ENCODE results near the gene ACER1. TPM values are rescaled to one million over a fixed set of nuclear protein-coding genes. Genes with fewer than 3 reads are reported as not detected.

The ACER1 gene
- total and polyA plus RNA-seq, 10 of the 15 experiments (the other 5 are each of a cell fraction or from before 2014, with no cell fraction given): not detected

DNA sequence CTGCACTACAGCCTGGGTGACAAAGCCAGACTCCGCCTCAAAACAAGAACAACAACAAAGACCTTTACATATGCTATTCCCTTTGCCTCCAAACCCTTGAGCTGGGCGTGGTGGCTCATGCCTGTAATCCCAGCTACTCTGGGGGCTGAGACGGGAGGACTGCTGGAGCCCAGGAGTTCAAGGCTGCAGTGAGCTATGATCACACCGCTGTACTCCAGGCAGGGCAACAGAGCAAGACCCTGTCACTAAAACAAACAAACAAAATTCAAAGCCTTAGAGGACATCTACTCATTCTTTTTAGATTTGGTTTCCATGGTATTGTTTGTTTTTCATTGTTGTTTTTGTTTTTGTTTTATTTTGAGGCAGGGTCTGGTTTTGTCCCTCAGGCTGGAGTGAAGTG lies 7.8 kb downstream of the ACER1 start (continued):
- TF ChIP-seq, protein P1, sequence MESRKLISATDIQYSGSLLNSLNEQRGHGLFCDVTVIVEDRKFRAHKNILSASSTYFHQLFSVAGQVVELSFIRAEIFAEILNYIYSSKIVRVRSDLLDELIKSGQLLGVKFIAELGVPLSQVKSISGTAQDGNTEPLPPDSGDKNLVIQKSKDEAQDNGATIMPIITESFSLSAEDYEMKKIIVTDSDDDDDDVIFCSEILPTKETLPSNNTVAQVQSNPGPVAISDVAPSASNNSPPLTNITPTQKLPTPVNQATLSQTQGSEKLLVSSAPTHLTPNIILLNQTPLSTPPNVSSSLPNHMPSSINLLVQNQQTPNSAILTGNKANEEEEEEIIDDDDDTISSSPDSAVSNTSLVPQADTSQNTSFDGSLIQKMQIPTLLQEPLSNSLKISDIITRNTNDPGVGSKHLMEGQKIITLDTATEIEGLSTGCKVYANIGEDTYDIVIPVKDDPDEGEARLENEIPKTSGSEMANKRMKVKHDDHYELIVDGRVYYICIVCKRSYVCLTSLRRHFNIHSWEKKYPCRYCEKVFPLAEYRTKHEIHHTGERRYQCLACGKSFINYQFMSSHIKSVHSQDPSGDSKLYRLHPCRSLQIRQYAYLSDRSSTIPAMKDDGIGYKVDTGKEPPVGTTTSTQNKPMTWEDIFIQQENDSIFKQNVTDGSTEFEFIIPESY (IDR thresholded peaks at IDR 0.05): no peak
- TF ChIP-seq KDM1A (IDR thresholded peaks at IDR 0.05; ENCODE audit: borderline replicate concordance) (no peak), CHD1 (IDR thresholded peaks at IDR 0.05; ENCODE audit: low read depth, low read length) (no peak), JUND (IDR thresholded peaks at IDR 0.05; ENCODE audit: low read depth, low read length) (no peak), SMAD1 (IDR thresholded peaks at IDR 0.05; ENCODE audit: low read depth, partially characterized antibody) (no peak), EP300 (IDR thresholded peaks at IDR 0.05; ENCODE audit: borderline replicate concordance in 1 of 2, control insufficient read depth in 1 of 2, low read depth in 2 of 2, low read length in 2 of 2) (no peak), USF1 (IDR thresholded peaks at IDR 0.05; ENCODE audit: borderline replicate concordance, extremely low read length, insufficient read depth, low read depth, low read length) (no peak)

DNA sequence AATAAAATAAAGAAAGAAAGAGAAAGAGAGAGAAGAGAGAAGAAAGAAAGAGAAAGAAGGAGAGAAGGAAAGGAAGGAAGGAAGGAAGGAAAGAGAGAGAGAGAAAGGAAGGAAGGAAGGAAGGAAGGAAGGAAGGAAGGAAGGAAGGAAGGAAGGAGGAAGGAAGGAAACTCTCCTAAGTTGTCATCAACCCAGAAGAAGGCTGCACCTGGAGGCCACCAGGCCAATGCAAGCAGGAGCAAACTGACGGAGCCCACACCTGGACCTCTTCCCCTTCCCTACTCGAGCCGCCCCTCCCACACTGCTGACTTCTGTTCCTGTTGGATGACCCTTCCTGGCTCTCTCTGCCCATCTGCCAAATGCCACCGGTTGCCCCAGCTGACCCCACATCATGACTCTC lies 8.7 kb downstream of the ACER1 start:
- FAIRE-seq: no peak
- TF ChIP-seq PAX5 (IDR thresholded peaks at IDR 0.05; ENCODE audit: borderline replicate concordance, low read depth, low read length) (no peak), ETV6 (conservative IDR thresholded peaks at IDR 0.05 in 1 of 2, IDR thresholded peaks at IDR 0.05 in 1 of 2; ENCODE audit: borderline replicate concordance in 1 of 2, low read depth in 1 of 2) (peak in 1 of 2 experiments; percentile 51; a peak in 1 of 4 replicates)
- in situ Hi-C loops (cut with MboI): no loop called here

More for the DNA sequence above, 8.7 kb downstream of the ACER1 start:
- no peak overlapping the region for H3K9ac ChIP-seq (ENCODE audit: control insufficient read depth, insufficient read depth, low read length)
- ChIA-PET RAD21 (ENCODE audit: unreplicated experiment) (no interaction called here), SMC1A (ENCODE audit: uncharacterized antibody, unreplicated experiment) (no interaction called here), CTCF (no interaction called here), POLR2A (no interaction called here)
- H3K9me3 ChIP-seq (replicated peaks; ENCODE audit: control insufficient read depth, insufficient read depth, low read length): no peaks in the 10 kb centered on the region
- H2AFZ ChIP-seq (ENCODE audit: control insufficient read depth, low read depth, low read length): no peak overlapping the region
- H3K4me3 ChIP-seq: no peak overlapping the region
- no peaks in the 10 kb centered on the region for H3K79me2 ChIP-seq (ENCODE audit: control insufficient read depth, insufficient read depth, low read length)
- intact Hi-C loops (cut with micrococcal nuclease; ENCODE audit: unreplicated experiment): no loop called here
- no peaks in the 10 kb centered on the region for H3K27me3 ChIP-seq (replicated peaks in 1 of 2; ENCODE audit: control insufficient read depth in 2 of 2, insufficient read depth in 2 of 2, low read length in 1 of 2)
- H3K4me1 ChIP-seq (ENCODE audit: control insufficient read depth, insufficient read depth, low read length): no peaks in the 10 kb centered on the region
- DNase-seq (ENCODE audit: low read depth, low spot score) (no peak), ATAC-seq (no peak)
- no peaks in the 10 kb centered on the region for H4K20me1 ChIP-seq (ENCODE audit: control insufficient read depth, insufficient read depth)
- no TSS peak for BruUV-seq (replicated peaks)
- WGBS (ENCODE audit: insufficient coverage, insufficient replicate concordance, low lambda C conversion rate, missing lambda C conversion rate): 67% methylated on average over 3 of the region's 4 CpGs
- no peaks in the 10 kb centered on the region for H3K36me3 ChIP-seq (ENCODE audit: control insufficient read depth in 2 of 2, insufficient read depth in 2 of 2, low read length in 1 of 2)
- H3K27ac ChIP-seq (ENCODE audit: control insufficient read depth, insufficient read depth): no peak overlapping the region
- no peak overlapping the region for H3K4me2 ChIP-seq (ENCODE audit: control insufficient read depth, insufficient read depth)
